Large intestine (tissue), 3 donors: ENCODE measurements around the gene ARRB1. TPM values are rescaled to one million over a fixed set of nuclear protein-coding genes. Genes with fewer than 3 reads are reported as not detected.
"Not testable (repeated sequence)": the region's sequence is repeated elsewhere in the genome, so short reads cannot be mapped to it uniquely, and the experiment has no call there.

Source experiments
- DNase-seq, 2 donors: peaks; one replicate each; pipeline versions ENCODE4 v3.0.0 to v3.0.0-alpha.2; 2013
- H3K27ac ChIP-seq: one replicate; pipeline ENCODE4 v1.5.1; 2013; ENCODE audit warnings: low read length
- H3K27me3 ChIP-seq: 2 replicates; pipeline ENCODE4 v1.6.1; 2013; ENCODE audit warnings: low read length; ENCODE audit not compliant: control insufficient read depth, insufficient read depth
- H3K36me3 ChIP-seq: 2 replicates; pipeline ENCODE4 v1.6.1; 2013; ENCODE audit warnings: low read length; ENCODE audit not compliant: control insufficient read depth, insufficient read depth
- H3K4me1 ChIP-seq: one replicate; pipeline ENCODE4 v1.6.1; 2013; ENCODE audit warnings: low read length; ENCODE audit not compliant: control insufficient read depth, insufficient read depth
- H3K4me3 ChIP-seq: one replicate; pipeline ENCODE4 v1.5.1; 2013; ENCODE audit warnings: low read length
- H3K9me3 ChIP-seq: one replicate; pipeline ENCODE4 v1.6.1; 2013; ENCODE audit warnings: mild to moderate bottlenecking, low read depth, low read length, moderate library complexity; ENCODE audit not compliant: control insufficient read depth
- WGBS: methylation state at CpG from one replicate; pipeline ENCODE4 v1.1.5; 2013; ENCODE audit warnings: low lambda C conversion rate; ENCODE audit not compliant: insufficient coverage; 5-methylcytosine and 5-hydroxymethylcytosine counted together
- polyA plus RNA-seq: library from polyadenylated mRNA; unstranded; fragments of 120-200 nt; gene quantifications from one replicate; pipeline ENCODE4 v1.2.1, GENCODE V29; 2013

ARRB1 gene
- polyA plus RNA-seq, 1 donor = 26.9 TPM

DNA sequence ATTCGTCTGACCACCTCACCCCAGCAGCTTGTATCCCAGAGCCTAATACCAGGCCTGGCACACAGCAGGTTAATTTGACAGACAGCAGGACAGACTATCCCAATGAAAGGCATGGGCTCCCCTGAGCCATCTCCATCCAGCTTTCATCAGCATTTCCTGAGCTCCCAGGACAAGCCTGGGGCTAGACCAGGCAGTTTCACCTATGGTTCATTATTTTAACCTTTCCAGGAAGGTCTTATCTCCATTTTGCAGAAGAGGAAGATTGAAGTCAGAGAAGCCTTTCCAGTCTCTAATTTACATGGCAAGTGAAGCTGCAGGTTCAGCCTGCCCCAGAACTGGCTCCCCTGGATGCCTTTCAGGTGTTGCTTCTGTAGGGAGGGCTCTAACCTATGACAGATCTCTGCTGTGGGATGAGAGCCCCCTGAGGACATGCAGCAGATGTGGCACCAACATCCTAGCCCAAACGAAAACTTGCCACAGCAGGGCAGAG is 17.0 kb downstream of the ARRB1 start:
- no peak overlapping the region for H3K4me3 ChIP-seq
- no peaks in the 10 kb centered on the region for H3K9me3 ChIP-seq
- no peak for DNase-seq
- no CpG with 5 or more reads among the region's 2 CpGs for WGBS
- peaks cover 64% of the 10 kb centered on the region for H3K4me1 ChIP-seq
- no peaks in the 10 kb centered on the region for H3K27me3 ChIP-seq
- no peak overlapping the region for H3K27ac ChIP-seq
- H3K36me3 ChIP-seq = peaks cover 6% of the 10 kb centered on the region

DNA sequence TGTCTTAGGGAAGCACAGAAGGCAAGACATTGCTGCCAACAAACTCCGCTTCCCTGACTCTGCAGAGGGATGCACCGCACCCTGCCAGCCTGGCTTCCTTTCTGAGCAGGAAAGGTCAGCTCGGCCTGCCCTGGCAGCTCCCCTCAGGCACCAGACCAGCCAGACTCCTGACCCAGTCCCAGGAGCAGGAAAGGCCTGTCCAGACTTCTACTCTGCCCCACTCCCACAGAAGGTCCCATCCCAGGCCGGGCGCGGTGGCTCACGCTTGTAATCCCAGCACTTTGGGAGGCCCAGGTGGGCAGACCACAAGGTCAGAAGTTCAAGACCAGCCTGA is 17.7 kb downstream of the ARRB1 start:
- Histone ChIP-seq H3K9me3 (no peaks in the 10 kb centered on the region), H3K27ac (no peak overlapping the region), H3K36me3 (peaks cover 6% of the 10 kb centered on the region), H3K4me1 (peaks cover 64% of the 10 kb centered on the region), H3K27me3 (no peaks in the 10 kb centered on the region), H3K4me3 (no peak overlapping the region)
- WGBS = no CpG with 5 or more reads among the region's 7 CpGs
- no peak for DNase-seq

DNA sequence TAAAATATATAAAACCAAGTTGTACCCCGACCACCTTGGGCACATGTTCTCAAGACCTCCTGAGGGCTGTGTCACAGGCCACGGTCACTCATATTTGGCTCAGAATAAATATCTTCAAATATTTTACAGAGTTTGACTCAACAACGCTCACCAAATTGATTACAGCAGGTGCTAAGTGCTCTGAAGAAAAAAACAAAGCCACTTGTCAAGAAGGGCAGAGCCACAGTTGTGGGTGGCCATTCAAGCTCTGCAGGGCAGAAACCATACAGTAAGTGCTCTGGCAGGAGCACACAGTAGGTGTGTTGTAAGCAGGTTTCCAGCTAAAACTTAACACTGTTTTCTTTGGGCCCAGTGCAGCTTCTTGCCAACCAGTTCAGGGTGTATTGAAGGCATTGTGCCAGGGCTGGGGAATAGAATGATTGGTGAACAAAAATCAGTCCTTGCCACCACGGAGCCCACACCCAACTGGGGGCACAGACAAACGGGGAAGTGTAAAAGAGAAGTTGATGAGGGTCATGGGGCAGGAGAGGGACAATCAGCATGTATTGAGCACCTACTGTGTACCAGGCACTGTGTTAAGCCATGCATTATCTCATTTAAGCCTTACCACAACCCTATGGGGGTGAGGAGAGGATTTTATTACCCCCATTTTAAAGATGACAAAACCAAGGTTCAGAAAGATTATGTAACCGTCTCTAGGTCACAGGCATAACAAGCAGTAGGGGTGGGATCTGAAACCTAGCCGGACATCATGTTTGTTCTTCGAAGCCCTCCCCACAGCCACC is 18.2 kb downstream of the ARRB1 start:
- no peaks in the 10 kb centered on the region for H3K9me3 ChIP-seq
- peaks cover 6% of the 10 kb centered on the region for H3K36me3 ChIP-seq
- H3K4me1 ChIP-seq = peaks cover 64% of the 10 kb centered on the region
- H3K27ac ChIP-seq = no peak overlapping the region
- H3K27me3 ChIP-seq = no peaks in the 10 kb centered on the region
- no CpG with 5 or more reads among the region's 8 CpGs for WGBS
- DNase-seq = no peak
- no peak overlapping the region for H3K4me3 ChIP-seq

DNA sequence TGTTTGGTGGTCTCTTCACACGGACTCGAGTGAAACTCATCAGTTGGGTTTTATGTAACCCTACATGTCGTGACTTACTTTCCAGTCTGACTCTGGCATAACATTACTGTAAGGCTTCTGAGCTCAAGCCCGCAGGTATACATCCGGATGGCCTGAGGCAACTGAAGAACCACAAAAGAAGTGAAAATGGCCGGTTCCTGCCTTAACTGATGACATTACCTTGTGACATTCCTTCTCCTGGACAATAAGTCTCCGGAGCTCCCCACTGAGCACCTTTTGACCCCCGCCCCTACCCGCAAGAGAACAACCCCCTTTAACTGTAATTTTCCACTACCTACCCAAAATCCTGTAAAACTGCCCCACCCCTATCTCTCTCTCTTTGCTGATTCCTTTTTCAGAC is 19.7 kb downstream of the ARRB1 start:
- H3K27me3 ChIP-seq, H3K4me3 ChIP-seq, H3K9me3 ChIP-seq, H3K27ac ChIP-seq, DNase-seq, H3K36me3 ChIP-seq: not testable (repeated sequence)
- WGBS = no CpG with 5 or more reads among the region's 9 CpGs
- H3K4me1 ChIP-seq = peaks cover 52% of the 10 kb centered on the region

DNA sequence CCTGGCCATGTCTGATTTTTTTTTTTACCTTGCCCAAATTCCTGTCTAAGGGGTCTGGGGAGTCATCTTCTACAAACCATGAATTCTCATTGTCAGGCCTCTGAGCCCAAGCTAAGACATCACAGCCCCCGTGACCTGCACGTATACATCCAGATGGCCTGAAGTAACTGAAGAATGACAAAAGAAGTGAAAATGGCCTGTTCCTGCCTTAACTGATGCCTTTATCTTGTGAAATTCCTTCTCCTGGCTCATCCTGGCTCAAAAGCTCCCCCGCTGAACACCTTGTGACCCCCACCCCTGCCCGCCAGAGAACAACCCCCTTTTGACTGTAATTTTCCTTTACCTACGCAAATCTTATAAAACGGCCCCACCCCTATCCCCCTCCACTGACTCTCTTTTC is 20.2 kb downstream of the ARRB1 start:
- not testable (repeated sequence) for H3K9me3 ChIP-seq, DNase-seq, H3K27me3 ChIP-seq, H3K4me3 ChIP-seq, H3K36me3 ChIP-seq, H3K27ac ChIP-seq
- peaks cover 49% of the 10 kb centered on the region for H3K4me1 ChIP-seq
- no CpG with 5 or more reads among the region's 6 CpGs for WGBS

DNA sequence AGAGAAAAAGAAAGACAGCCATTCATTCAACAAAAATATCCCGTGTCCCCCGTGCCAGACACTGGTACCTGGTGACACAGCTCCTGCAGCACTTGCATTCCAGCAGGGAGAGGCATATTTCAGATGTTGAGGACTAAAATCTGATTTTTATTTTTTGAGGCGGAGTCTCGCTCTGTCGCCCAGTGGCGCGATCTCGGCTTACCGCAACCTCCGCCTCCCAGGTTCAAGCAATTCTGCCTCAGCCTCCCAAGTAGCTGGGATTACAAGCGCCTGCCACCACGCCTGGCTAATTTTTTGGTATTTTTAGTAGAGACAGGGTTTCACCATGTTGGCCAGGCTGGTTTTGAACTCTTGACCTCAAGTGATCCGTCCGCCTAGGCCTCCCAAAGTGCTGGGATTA is 20.6 kb downstream of the ARRB1 start:
- WGBS = no CpG with 5 or more reads among the region's 14 CpGs
- H3K4me3 ChIP-seq, H3K9me3 ChIP-seq, DNase-seq, H3K36me3 ChIP-seq, H3K27me3 ChIP-seq: not testable (repeated sequence)
- H3K27ac ChIP-seq = peak overlapping the region; percentile 70
- H3K4me1 ChIP-seq = peaks cover 45% of the 10 kb centered on the region

DNA sequence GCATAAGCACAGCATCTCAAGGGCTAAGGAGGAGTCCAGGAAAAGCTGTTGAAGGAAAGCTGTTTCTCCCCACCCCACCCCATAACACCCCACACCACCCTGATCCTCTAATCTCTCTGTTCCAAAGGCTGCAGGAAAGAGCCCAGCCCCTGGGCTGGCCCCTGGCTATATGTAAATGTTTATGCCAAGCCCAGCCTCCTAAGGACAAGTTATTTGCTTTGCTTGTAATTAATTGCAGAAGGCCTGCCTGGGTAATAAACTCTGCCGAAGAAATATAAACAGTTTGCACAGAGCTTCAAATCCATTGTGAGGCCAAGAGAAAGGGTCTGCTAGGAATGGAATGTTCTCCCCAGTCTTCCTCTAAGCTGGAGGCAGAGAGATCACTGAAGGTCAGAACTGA is 21.2 kb downstream of the ARRB1 start:
- DNase-seq = peak; percentile 85 to 95

DNA sequence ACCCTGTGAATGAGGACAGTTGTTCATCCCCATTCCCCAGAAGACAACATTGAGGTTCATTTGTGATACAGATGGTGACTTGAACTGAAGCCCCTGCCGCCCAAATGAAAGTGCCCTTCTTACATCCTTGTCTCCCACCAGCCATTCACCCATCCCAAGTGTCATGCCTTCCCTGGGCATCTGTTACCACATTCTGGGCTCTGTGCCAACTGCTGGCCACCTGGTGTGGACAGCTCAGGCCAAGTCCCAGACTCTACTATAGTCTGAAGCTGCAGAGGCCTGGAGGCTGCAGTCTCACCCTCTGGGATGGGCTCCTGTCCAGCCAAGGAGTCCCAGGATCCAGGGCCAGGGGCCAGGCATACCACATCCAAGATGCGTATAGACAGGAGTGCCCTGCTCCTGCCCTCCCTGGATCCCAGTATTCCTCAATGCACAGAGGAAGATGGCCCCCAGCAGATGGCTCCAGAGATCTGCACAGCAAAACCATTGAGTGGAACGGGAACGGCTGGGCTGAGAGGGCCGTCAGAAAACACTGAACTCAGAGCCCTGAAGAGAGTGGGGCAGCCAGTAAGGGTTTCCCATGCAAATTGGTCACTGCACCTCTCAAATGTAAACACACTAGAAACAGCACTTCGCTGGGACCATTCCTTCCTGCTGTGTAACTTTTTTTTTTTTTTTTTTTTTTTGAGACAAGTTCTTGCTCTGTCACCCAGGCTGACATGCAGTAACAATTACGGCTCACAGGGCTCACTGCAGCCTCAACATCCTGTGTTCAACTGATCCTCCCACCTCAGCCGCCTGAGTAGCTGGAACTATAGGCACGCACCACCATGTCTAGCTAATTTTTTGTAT is 22.8 kb downstream of the ARRB1 start:
- no CpG with 5 or more reads among the region's 9 CpGs for WGBS
- peak; percentile 73 to 85 for DNase-seq
- Histone ChIP-seq H3K27me3 (no peaks in the 10 kb centered on the region), H3K9me3 (no peaks in the 10 kb centered on the region), H3K4me3 (no peak overlapping the region), H3K27ac (peak overlapping the region; percentile 79), H3K4me1 (peaks cover 40% of the 10 kb centered on the region), H3K36me3 (peaks cover 6% of the 10 kb centered on the region)

More for the DNA sequence above, 21.2 kb downstream of the ARRB1 start:
- no peak overlapping the region for H3K4me3 ChIP-seq
- peak overlapping the region; percentile 79 for H3K27ac ChIP-seq
- H3K36me3 ChIP-seq = peaks cover 6% of the 10 kb centered on the region
- no peaks in the 10 kb centered on the region for H3K27me3 ChIP-seq
- H3K4me1 ChIP-seq = peaks cover 44% of the 10 kb centered on the region
- H3K9me3 ChIP-seq = no peaks in the 10 kb centered on the region
- WGBS = no CpG with 5 or more reads among the region's 1 CpG

DNA sequence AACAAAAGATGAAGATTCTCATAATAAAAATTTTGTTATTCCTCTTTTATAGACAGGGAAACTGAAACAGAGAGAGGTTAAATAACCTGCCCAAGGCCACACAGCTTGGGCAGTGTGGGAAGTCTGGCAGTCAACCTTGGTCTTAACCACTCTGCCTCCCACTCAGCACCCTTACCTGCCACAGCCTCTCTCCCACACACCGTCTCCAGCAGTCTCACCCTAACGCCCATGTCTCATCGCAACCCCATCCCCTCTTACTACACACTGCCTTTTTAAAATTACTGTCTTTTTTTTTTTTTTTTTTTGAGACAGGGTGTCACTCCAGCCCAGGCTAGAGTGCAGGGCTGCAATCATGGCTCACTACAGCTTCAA is 25.0 kb downstream of the ARRB1 start:
- Histone ChIP-seq H3K9me3 (no peaks in the 10 kb centered on the region), H3K27ac (no peak overlapping the region), H3K4me1 (peaks cover 45% of the 10 kb centered on the region), H3K36me3 (peaks cover 8% of the 10 kb centered on the region), H3K27me3 (no peaks in the 10 kb centered on the region), H3K4me3 (no peak overlapping the region)
- 90% methylated on average over 3 of the region's 3 CpGs for WGBS
- DNase-seq = no peak

DNA sequence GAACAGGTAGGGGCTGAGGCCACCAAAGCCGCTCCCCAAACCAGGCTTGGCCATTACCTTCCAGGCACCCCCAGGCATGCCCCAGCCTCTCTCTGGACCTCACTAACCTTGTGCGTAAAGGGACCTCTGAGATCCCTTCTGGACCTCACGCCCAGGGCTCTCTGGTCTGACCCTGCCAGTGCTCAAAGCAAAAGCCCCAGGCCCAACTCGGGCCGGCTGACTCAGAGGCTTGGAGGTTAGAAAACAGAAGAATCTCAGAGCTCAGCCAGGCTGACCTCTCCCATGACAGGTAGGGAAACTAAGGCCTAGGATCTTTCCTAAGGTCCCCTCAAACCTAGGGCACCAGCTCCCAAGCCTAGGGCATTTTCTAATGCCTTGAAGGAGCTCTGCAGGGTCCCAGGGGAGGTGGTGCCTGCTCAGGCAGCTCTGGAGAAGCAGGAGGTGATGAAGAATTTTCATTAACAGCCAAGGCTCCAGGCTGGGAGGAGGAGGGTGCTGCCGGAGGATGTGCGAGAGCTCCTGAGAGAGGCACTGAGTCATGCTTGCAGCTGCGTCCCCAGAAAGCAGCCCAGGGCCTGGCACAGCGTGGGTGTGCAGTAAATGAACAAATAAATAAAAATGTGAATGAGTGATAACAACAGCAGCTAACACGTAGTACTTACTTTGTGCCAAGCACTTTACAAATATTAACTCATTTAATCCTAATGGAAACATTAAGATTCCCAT is 25.6 kb downstream of the ARRB1 start:
- WGBS = 83% methylated on average over 1 of the region's 10 CpGs
- no peaks in the 10 kb centered on the region for H3K9me3 ChIP-seq

More for the DNA sequence above, 25.6 kb downstream of the ARRB1 start:
- H3K36me3 ChIP-seq = peaks cover 10% of the 10 kb centered on the region
- no peak overlapping the region for H3K27ac ChIP-seq
- no peak overlapping the region for H3K4me3 ChIP-seq
- H3K4me1 ChIP-seq = peaks cover 44% of the 10 kb centered on the region
- DNase-seq = no peak
- no peaks in the 10 kb centered on the region for H3K27me3 ChIP-seq
